Endothelial cell of umbilical vein (primary cell): ENCODE results near the gene UQCC2. TPM values are rescaled to one million over a fixed set of nuclear protein-coding genes. Genes with fewer than 3 reads are reported as not detected.

ENCODE experiments used
- BruUV-seq: library from RNA; stranded (reverse); fragments of 400-500 nt; replicated peaks from 2 replicates; lab custom pipeline; 2021; lab: Mats Ljungman, UMichigan
- CTCF ChIA-PET: fragments of 300-600, 350-600 bp; sonication (Branson Sonifier 250); formaldehyde crosslinking; loops from one replicate; lab custom pipeline; 2021; ENCODE audit warnings: antibody characterized with exemption, inconsistent platforms; lab: Charles Lee
- POLR2A ChIA-PET: fragments of 300-600, 350-600 bp; sonication (Branson Sonifier 250); formaldehyde crosslinking; loops from one replicate; lab custom pipeline; 2021; ENCODE audit warnings: antibody characterized with exemption, inconsistent platforms; lab: Charles Lee
- DNase-seq: peaks from one replicate; pipeline ENCODE4 v3.0.0-alpha.2; 2011; ENCODE audit warnings: low read depth, low spot score
- FAIRE-seq: peaks from 2 replicates; lab custom pipeline; 2011; peaks lifted over from hg19 to GRCh38; lab: Jason Lieb, UNC
- H2AFZ ChIP-seq: 2 replicates; pipeline ENCODE4 v1.6.0; 2012; ENCODE audit warnings: low read depth, low read length, control low read depth, inconsistent platforms
- H3K27ac ChIP-seq: 2 replicates; pipeline ENCODE4 v1.5.1; 2011; ENCODE audit warnings: low read depth, mild to moderate bottlenecking, control low read depth, low read length, moderate library complexity; ENCODE audit not compliant: insufficient read depth
- H3K27me3 ChIP-seq, 2 experiments: 2 replicates each; pipeline versions ENCODE4 v1.6.0 to v1.6.1; 2011; ENCODE audit warnings: low read length in 2 of 2, mixed read lengths in 1 of 2; ENCODE audit not compliant: control insufficient read depth in 2 of 2, insufficient read depth in 2 of 2
- H3K36me3 ChIP-seq, 2 experiments: 2 replicates in 1 of 2; 3 replicates in 1 of 2; pipeline ENCODE4 v1.5.1; 2011; ENCODE audit warnings: low read length in 2 of 2, mild to moderate bottlenecking in 1 of 2, moderate library complexity in 1 of 2; ENCODE audit not compliant: control insufficient read depth in 2 of 2, insufficient read depth in 2 of 2; ENCODE audit errors: extremely low read depth in 1 of 2
- H3K4me1 ChIP-seq: 3 replicates; pipeline ENCODE4 v1.5.1; 2011; ENCODE audit warnings: mild to moderate bottlenecking, low read length; ENCODE audit not compliant: control insufficient read depth, insufficient read depth; ENCODE audit errors: extremely low read depth
- H3K4me2 ChIP-seq: 2 replicates; pipeline ENCODE4 v1.6.1; 2011; ENCODE audit warnings: low read length, control low read depth, mixed read lengths; ENCODE audit not compliant: insufficient read depth
- H3K4me3 ChIP-seq, 3 experiments: fragments of 200-600 bp in 1 of 3; sonication (generic), shearing (Covaris generic) in 1 of 3; replicated peaks in 1 of 3; 2 replicates each; pipeline ENCODE4 v1.5.1; 2011 to 2016; ENCODE audit warnings: control low read depth in 3 of 3, low read length in 3 of 3, mild to moderate bottlenecking in 2 of 3, inconsistent platforms in 1 of 3, low read depth in 1 of 3, moderate library complexity in 1 of 3; ENCODE audit not compliant: insufficient read depth in 1 of 3
- H3K79me2 ChIP-seq: 2 replicates; pipeline ENCODE4 v1.6.0; 2012; ENCODE audit warnings: low read length, inconsistent platforms; ENCODE audit not compliant: control insufficient read depth, insufficient read depth
- H3K9ac ChIP-seq: replicated peaks from 2 replicates; pipeline ENCODE3; 2011; ENCODE audit warnings: low read length, control low read depth; ENCODE audit not compliant: insufficient read depth; ENCODE audit errors: extremely low read depth
- H3K9me1 ChIP-seq: replicated peaks from 3 replicates; pipeline ENCODE4 v1.6.0; 2011; ENCODE audit warnings: mild to moderate bottlenecking, low read length; ENCODE audit not compliant: control insufficient read depth, insufficient read depth; ENCODE audit errors: extremely low read depth
- H3K9me3 ChIP-seq: replicated peaks from 2 replicates; pipeline ENCODE4 v1.5.1; 2012; ENCODE audit warnings: low read length, inconsistent platforms; ENCODE audit not compliant: control insufficient read depth, insufficient read depth
- H4K20me1 ChIP-seq: replicated peaks from 2 replicates; pipeline ENCODE3; 2011; ENCODE audit warnings: mild to moderate bottlenecking, low read length; ENCODE audit not compliant: control insufficient read depth, insufficient read depth; ENCODE audit errors: extremely low read depth
- CTCF ChIP-seq, 2 donors: IDR thresholded peaks; 1 replicate in 1 of 2; 2 replicates in 1 of 2; pipeline ENCODE4 v1.5.1; 2011; ENCODE audit warnings: low read length in 2 of 2, mild to moderate bottlenecking in 2 of 2, moderate library complexity in 2 of 2, control low read depth in 1 of 2, inconsistent platforms in 1 of 2, low read depth in 1 of 2; ENCODE audit not compliant: insufficient read depth in 1 of 2; ENCODE audit errors: extremely low read depth in 1 of 2
- EZH2 ChIP-seq: IDR thresholded peaks from 2 replicates; pipeline ENCODE4 v1.6.1; 2012; ENCODE audit warnings: borderline replicate concordance, low read depth, mild to moderate bottlenecking, moderate library complexity, low read length, inconsistent platforms; ENCODE audit not compliant: severe bottlenecking
- FOS ChIP-seq: IDR thresholded peaks from 2 replicates; pipeline ENCODE4 v1.6.1; 2011; ENCODE audit warnings: mild to moderate bottlenecking, low read length, moderate library complexity, borderline replicate concordance; ENCODE audit not compliant: insufficient read depth
- GATA2 ChIP-seq: IDR thresholded peaks from 2 replicates; pipeline ENCODE4 v1.7.0; 2011; ENCODE audit warnings: low read depth, mild to moderate bottlenecking, moderate library complexity, mixed read lengths, low read length; ENCODE audit not compliant: insufficient read length, insufficient read depth
- JUN ChIP-seq: IDR thresholded peaks from 2 replicates; pipeline ENCODE4 v1.6.1; 2011; ENCODE audit warnings: borderline replicate concordance, low read depth; ENCODE audit not compliant: insufficient read length, insufficient read depth
- MYC ChIP-seq: IDR thresholded peaks from one replicate; pipeline ENCODE4 v1.6.1; 2011; ENCODE audit warnings: mild to moderate bottlenecking, low read depth, low read length
- POLR2A ChIP-seq: IDR thresholded peaks from 2 replicates; pipeline ENCODE4 v1.6.1; 2012; ENCODE audit warnings: low read depth, mild to moderate bottlenecking, control low read depth, low read length
- POLR2AphosphoS5 ChIP-seq: IDR thresholded peaks from 2 replicates; pipeline ENCODE4 v1.6.1; 2012; ENCODE audit warnings: low read depth, mild to moderate bottlenecking, control low read depth, low read length, moderate library complexity; ENCODE audit not compliant: insufficient read depth
- dilution Hi-C: fragments of 300-500 bp; cut with MboI; formaldehyde crosslinking; loops from one replicate; pipeline ENCODE4 v1.15.0; 2019; ENCODE audit warnings: low sequenced_read_pairs; ENCODE audit not compliant: extremely low pct_ligation_motif_present
- intact Hi-C: fragments of 100-400 bp; cut with micrococcal nuclease; formaldehyde crosslinking; loops from one replicate; pipeline ENCODE4 v1.10.0; 2022
- polyA plus RNA-seq, 4 experiments: library from polyadenylated mRNA; depleted of rRNA in 3 of 4; stranded (reverse) in 3 of 4; unstranded in 1 of 4; fragments of >200 nt; gene quantifications; 2 replicates each; pipeline versions ENCODE4 v1.2.1 to v1.2.3, GENCODE V29; 2011 to 2012; ENCODE audit warnings: missing spikeins in 1 of 4
- total RNA-seq: library from RNA; stranded (reverse); gene quantifications from 2 replicates; pipeline ENCODE4 v1.2.3, GENCODE V29; 2021
- TF ChIP-seq, protein P1 (sequence below): IDR thresholded peaks from 2 replicates; pipeline ENCODE4 v1.6.1; 2011; ENCODE audit not compliant: insufficient read depth, insufficient read length

The UQCC2 gene
- total and polyA plus RNA-seq, 2 donors (not counting 3 experiments of a cell fraction or from before 2014, with no cell fraction given), result 46.3 to 95.3 TPM

GRCh38 chr6:33730611-33731010, 19.1 kb upstream of the UQCC2 start:
- dilution Hi-C loops (no loop called here), intact Hi-C loops (no loop called here)
- TF ChIP-seq CTCF (IDR thresholded peaks at IDR 0.05; ENCODE audit: extremely low read depth in 1 of 2, insufficient read depth in 1 of 2, low read depth in 1 of 2, low read length in 2 of 2), result no peak
- no peak for TF ChIP-seq EZH2
- no peak overlapping the region for H3K4me3 ChIP-seq
- H2AFZ ChIP-seq, result no peak overlapping the region
- no peaks in the 10 kb centered on the region for H4K20me1 ChIP-seq
- ChIA-PET POLR2A (no interaction called here), CTCF (interaction anchor here (1.7 kb wide), 1 partner anchor 14 kb away, joined by 7 read pairs; no protein-coding TSS in a partner anchor)
- H3K27me3 ChIP-seq, result peaks cover 0 to 3% of the 10 kb centered on the region in 2 experiments
- FAIRE-seq, result no peak
- H3K9me3 ChIP-seq, result no peaks in the 10 kb centered on the region
- no peak overlapping the region for H3K4me2 ChIP-seq
- no peak overlapping the region for H3K27ac ChIP-seq
- no peak for DNase-seq
- H3K9me1 ChIP-seq, result no peaks in the 10 kb centered on the region
- H3K79me2 ChIP-seq, result no peaks in the 10 kb centered on the region
- H3K36me3 ChIP-seq, result no peaks in the 10 kb centered on the region
- H3K4me1 ChIP-seq, result no peaks in the 10 kb centered on the region
- no peak overlapping the region for H3K9ac ChIP-seq
- no TSS peak for BruUV-seq

DNA sequence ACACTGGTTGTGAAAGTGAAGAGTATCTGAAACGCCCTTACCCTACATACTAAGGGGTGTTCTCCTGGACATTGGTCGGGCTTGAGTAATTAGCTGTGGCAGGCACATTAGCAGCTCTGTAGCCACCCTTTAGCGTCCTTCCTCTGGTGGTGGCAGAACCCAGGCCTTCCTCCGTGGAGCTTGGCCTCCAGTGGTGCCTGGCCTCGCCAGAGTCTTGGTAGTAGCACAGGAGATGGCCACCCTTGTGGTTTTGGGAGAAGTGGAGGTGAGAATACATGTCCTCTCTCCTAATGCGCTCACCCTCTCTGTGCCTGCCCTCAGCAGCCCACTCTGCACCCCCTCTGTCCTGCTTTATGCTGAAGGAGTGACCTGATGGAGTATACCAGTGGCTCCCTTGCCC, 17.6 kb upstream of the UQCC2 start:
- ChIA-PET POLR2A (no interaction called here), CTCF (interaction anchor here (1.7 kb wide), 1 partner anchor 16 kb away, joined by 7 read pairs; no protein-coding TSS in a partner anchor)
- no peaks in the 10 kb centered on the region for H4K20me1 ChIP-seq
- H3K27me3 ChIP-seq, result peaks cover 3 to 5% of the 10 kb centered on the region in 2 experiments
- no peak overlapping the region for H3K27ac ChIP-seq
- H3K4me3 ChIP-seq, result no peak overlapping the region
- BruUV-seq, result no TSS peak
- DNase-seq (no peak), FAIRE-seq (no peak)
- no peaks in the 10 kb centered on the region for H3K79me2 ChIP-seq
- TF ChIP-seq POLR2AphosphoS5 (no peak), EZH2 (no peak), POLR2A (no peak), MYC (no peak), JUN (no peak), GATA2 (no peak), FOS (no peak), CTCF (IDR thresholded peaks at IDR 0.05; ENCODE audit: extremely low read depth in 1 of 2, insufficient read depth in 1 of 2, low read depth in 1 of 2, low read length in 2 of 2) (no peak)
- TF ChIP-seq, protein P1, sequence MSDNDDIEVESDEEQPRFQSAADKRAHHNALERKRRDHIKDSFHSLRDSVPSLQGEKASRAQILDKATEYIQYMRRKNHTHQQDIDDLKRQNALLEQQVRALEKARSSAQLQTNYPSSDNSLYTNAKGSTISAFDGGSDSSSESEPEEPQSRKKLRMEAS, result no peak
- no peak overlapping the region for H3K4me2 ChIP-seq
- no peaks in the 10 kb centered on the region for H3K36me3 ChIP-seq
- no peak overlapping the region for H2AFZ ChIP-seq
- no peak overlapping the region for H3K9ac ChIP-seq
- no peaks in the 10 kb centered on the region for H3K9me1 ChIP-seq
- dilution Hi-C loops, result no loop called here
- intact Hi-C loops, result no loop called here
- H3K4me1 ChIP-seq, result no peaks in the 10 kb centered on the region
- H3K9me3 ChIP-seq, result no peaks in the 10 kb centered on the region
